GM23338 (cell line): ENCODE measurements around the gene ZNF595. TPM values are rescaled to one million over a fixed set of nuclear protein-coding genes. Genes with fewer than 3 reads are reported as not detected.

Experiments used
- ATAC-seq: fragments of 200-7000 bp; cut with Tn5 transposase; 3 replicates; pipeline ENCODE4 v1.9.1; 2020
- DNase-seq: peaks from one replicate; pipeline ENCODE4 v3.0.0-alpha.2; 2015; ENCODE audit warnings: low spot score
- H2AFZ ChIP-seq: fragments of 200-600 bp; sonication (generic); 2 replicates; pipeline ENCODE4 v1.8.0; 2016; ENCODE audit warnings: antibody characterized with exemption, mild to moderate bottlenecking, moderate library complexity
- H3F3A ChIP-seq: fragments of 200-600 bp; sonication (generic); replicated peaks from 2 replicates; pipeline ENCODE4 v1.8.0; 2017; ENCODE audit warnings: antibody characterized with exemption, mixed run types, low read depth
- H3K27ac ChIP-seq: fragments of 200-600 bp; sonication (generic); 2 replicates; pipeline ENCODE4 v1.6.1; 2016; ENCODE audit warnings: low read depth
- H3K27me3 ChIP-seq: fragments of 200-600 bp; sonication (generic); 2 replicates; pipeline ENCODE4 v1.8.0; 2016; ENCODE audit warnings: mild to moderate bottlenecking, mixed run types, moderate library complexity; ENCODE audit not compliant: insufficient read depth
- H3K36me3 ChIP-seq: fragments of 200-600 bp; sonication (generic); 2 replicates; pipeline ENCODE4 v1.8.0; 2016; ENCODE audit warnings: mild to moderate bottlenecking; ENCODE audit not compliant: insufficient read depth
- H3K4me1 ChIP-seq: fragments of 200-600 bp; sonication (generic); 2 replicates; pipeline ENCODE4 v1.8.0; 2016; ENCODE audit warnings: mild to moderate bottlenecking, moderate library complexity; ENCODE audit not compliant: insufficient read depth
- H3K4me2 ChIP-seq: fragments of 200-600 bp; sonication (generic); 2 replicates; pipeline ENCODE4 v1.7.1; 2017; ENCODE audit warnings: mixed run types
- H3K4me3 ChIP-seq: fragments of 200-600 bp; sonication (generic); 2 replicates; pipeline ENCODE4 v1.6.1; 2016; ENCODE audit warnings: mixed run types
- H3K79me2 ChIP-seq: fragments of 200-600 bp; sonication (generic); replicated peaks from 2 replicates; pipeline ENCODE4 v1.8.0; 2017; ENCODE audit warnings: mild to moderate bottlenecking; ENCODE audit not compliant: insufficient read depth
- H3K9me2 ChIP-seq: fragments of 200-600 bp; sonication (generic); 2 replicates; pipeline ENCODE4 v1.8.0; 2017; ENCODE audit not compliant: insufficient read depth
- H4K20me1 ChIP-seq: fragments of 200-600 bp; sonication (generic); replicated peaks from 2 replicates; pipeline ENCODE4 v1.8.0; 2017; ENCODE audit warnings: mild to moderate bottlenecking; ENCODE audit not compliant: insufficient read depth
- H3K27ac Mint-ChIP-seq: 2 replicates; pipeline ENCODE4 v1.8.0; 2020; ENCODE audit warnings: inconsistent platforms, mild to moderate bottlenecking, moderate library complexity, mixed read lengths
- H3K27me3 Mint-ChIP-seq: 3 replicates; pipeline ENCODE4 v1.8.0; 2022; ENCODE audit warnings: low read depth, mild to moderate bottlenecking, moderate library complexity, mixed read lengths, inconsistent platforms; ENCODE audit not compliant: insufficient read depth, poor library complexity
- H3K36me3 Mint-ChIP-seq: 3 replicates; pipeline ENCODE4 v1.8.0; 2021; ENCODE audit warnings: low read depth, mild to moderate bottlenecking, inconsistent platforms, moderate library complexity, mixed read lengths
- H3K4me1 Mint-ChIP-seq: 3 replicates; pipeline ENCODE4 v1.8.0; 2020; ENCODE audit warnings: mild to moderate bottlenecking, inconsistent platforms, mixed read lengths
- H3K4me3 Mint-ChIP-seq: 3 replicates; pipeline ENCODE4 v1.8.0; 2021; ENCODE audit warnings: moderate library complexity, mild to moderate bottlenecking, inconsistent platforms, mixed read lengths
- H3K9me3 Mint-ChIP-seq: 3 replicates; pipeline ENCODE4 v1.8.0; 2020; ENCODE audit warnings: moderate library complexity, mild to moderate bottlenecking, inconsistent platforms, mixed read lengths
- CTCF ChIP-seq, 2 experiments: fragments of 200-600 bp in 1 of 2; sonication (generic) in 1 of 2; conservative IDR thresholded peaks; 2 replicates each; pipeline versions ENCODE4 v1.5.1 to v1.6.1; 2016 to 2017; ENCODE audit warnings: antibody characterized with exemption in 2 of 2, low read depth in 2 of 2, mild to moderate bottlenecking in 2 of 2, moderate library complexity in 1 of 2
- ETS1 ChIP-seq: IDR thresholded peaks from 2 replicates; pipeline ENCODE4 v1.6.1; 2016; ENCODE audit warnings: antibody characterized with exemption
- EZH2 ChIP-seq: fragments of 200-600 bp; sonication (generic); IDR thresholded peaks from one replicate; pipeline ENCODE4 v1.8.0; 2017; ENCODE audit warnings: antibody characterized with exemption, mild to moderate bottlenecking, low read depth; ENCODE audit not compliant: unreplicated experiment
- EZH2phosphoT487 ChIP-seq: fragments of 200-600 bp; sonication (generic); IDR thresholded peaks from one replicate; pipeline ENCODE4 v1.8.1; 2018; ENCODE audit warnings: antibody characterized with exemption; ENCODE audit not compliant: unreplicated experiment
- JUNB ChIP-seq: IDR thresholded peaks from one replicate; pipeline ENCODE4 v1.6.1; 2016; ENCODE audit warnings: antibody characterized with exemption; ENCODE audit not compliant: unreplicated experiment
- NANOG ChIP-seq: IDR thresholded peaks from 2 replicates; pipeline ENCODE4 v1.6.1; 2016; ENCODE audit warnings: antibody characterized with exemption, borderline replicate concordance
- POLR2AphosphoS5 ChIP-seq: IDR thresholded peaks from 2 replicates; pipeline ENCODE4 v1.6.1; 2016; ENCODE audit warnings: antibody characterized with exemption, low read depth
- REST ChIP-seq: IDR thresholded peaks from one replicate; pipeline ENCODE4 v1.6.1; 2018; ENCODE audit warnings: antibody characterized with exemption; ENCODE audit not compliant: unreplicated experiment
- STAT1 ChIP-seq: IDR thresholded peaks from one replicate; pipeline ENCODE4 v1.6.1; 2016; ENCODE audit warnings: antibody characterized with exemption; ENCODE audit not compliant: unreplicated experiment
- ZNF114 ChIP-seq: fragments of 250-450 bp; sonication (Bioruptor Pico); IDR thresholded peaks from 2 replicates; pipeline ENCODE4 v1.5.0; 2020; ENCODE audit warnings: mild to moderate bottlenecking, moderate library complexity
- ZNF331 ChIP-seq: fragments of 250-450 bp; sonication (Bioruptor Pico); IDR thresholded peaks from 2 replicates; pipeline ENCODE4 v1.5.0; 2020; ENCODE audit warnings: low read depth, mild to moderate bottlenecking, moderate library complexity
- polyA plus RNA-seq: library from polyadenylated mRNA; unstranded; fragments of >200 nt; fragmentation: Nextera tagmentation; extraction: Ambion mirVana; gene quantifications from 2 replicates; pipeline ENCODE4 v1.2.1, GENCODE V29; 2016
- total RNA-seq: library from RNA; depleted of rRNA; stranded (reverse); fragments of >200 nt; shearing (Covaris generic); gene quantifications from 2 replicates; pipeline ENCODE4 v1.2.3, GENCODE V29; 2014

Gene ZNF595
- total and polyA plus RNA-seq, 2 experiments from 2014 or later, result 23.2 to 31.7 TPM

- peak; percentile 60 for ATAC-seq
- peaks cover 56% of the 10 kb centered on the region for H3K79me2 ChIP-seq
Observed at GRCh38 chr4:125091-125771, 72.1 kb downstream of the ZNF595 start.

GRCh38 chr4:125833-126232, 72.7 kb downstream of the ZNF595 start:
- peaks cover 10% of the 10 kb centered on the region for H3K4me1 Mint-ChIP-seq
- peaks cover 13% of the 10 kb centered on the region for H3K9me3 Mint-ChIP-seq
- Histone ChIP-seq H3K27me3 (no peaks in the 10 kb centered on the region), H3K36me3 (peaks cover 14% of the 10 kb centered on the region), H3K79me2 (peaks cover 60% of the 10 kb centered on the region), H3F3A (no peaks in the 10 kb centered on the region), H3K4me3 (peak overlapping the region; percentile 59), H2AFZ (no peak overlapping the region), H3K9me2 (no peaks in the 10 kb centered on the region), H3K27ac (0 out of 2 replicates have a peak overlapping the region, but pooled peaks have one; percentile 45), H4K20me1 (peaks cover 17% of the 10 kb centered on the region), H3K4me2 (peak overlapping the region; percentile 99), H3K4me1 (peaks cover 10% of the 10 kb centered on the region)
- DNase-seq, result peak; percentile 39
- peak overlapping the region; percentile 99 for H3K4me3 Mint-ChIP-seq
- peaks cover 15% of the 10 kb centered on the region for H3K27me3 Mint-ChIP-seq
- peak overlapping the region; percentile 100 for H3K27ac Mint-ChIP-seq
- peak; percentile 9 for ATAC-seq
- H3K36me3 Mint-ChIP-seq, result peaks cover 60% of the 10 kb centered on the region
- TF ChIP-seq NANOG (no peak), STAT1 (no peak), CTCF (conservative IDR thresholded peaks at IDR 0.05; ENCODE audit: low read depth in 2 of 2) (no peak), POLR2AphosphoS5 (no peak), EZH2phosphoT487 (no peak), ZNF331 (no peak), REST (no peak), ZNF114 (no peak), EZH2 (no peak), ETS1 (no peak)

More at GRCh38 chr4:125091-125771, 72.1 kb downstream of the ZNF595 start:
- peak overlapping the region; percentile 99 for H3K4me3 Mint-ChIP-seq
- peak overlapping the region; percentile 99 for H3K4me2 ChIP-seq
- peak overlapping the region; percentile 90 for H3K27ac ChIP-seq
- H3K4me1 Mint-ChIP-seq, result peaks cover 10% of the 10 kb centered on the region
- peak; percentile 85 for DNase-seq
- H3K36me3 Mint-ChIP-seq, result peaks cover 56% of the 10 kb centered on the region
- no peaks in the 10 kb centered on the region for H3K9me2 ChIP-seq
- peaks cover 17% of the 10 kb centered on the region for H4K20me1 ChIP-seq
- no peak for TF ChIP-seq ETS1
- no peak for TF ChIP-seq STAT1
- TF ChIP-seq EZH2, result no peak
- no peak for TF ChIP-seq JUNB
- H2AFZ ChIP-seq, result peak overlapping the region; percentile 35
- peaks cover 14% of the 10 kb centered on the region for H3K36me3 ChIP-seq
- peaks cover 15% of the 10 kb centered on the region for H3K27me3 Mint-ChIP-seq
- H3K27me3 ChIP-seq, result no peaks in the 10 kb centered on the region
- peak overlapping the region; percentile 59 for H3K4me3 ChIP-seq
- H3K9me3 Mint-ChIP-seq, result peaks cover 13% of the 10 kb centered on the region
- no peaks in the 10 kb centered on the region for H3F3A ChIP-seq
- H3K4me1 ChIP-seq, result peaks cover 10% of the 10 kb centered on the region
- H3K27ac Mint-ChIP-seq, result peak overlapping the region; percentile 100
